A673 (cell line): ENCODE measurements around the gene KIFAP3.
"Not testable (repeated sequence)": the region's sequence is repeated elsewhere in the genome, so short reads cannot be mapped to it uniquely, and the experiment has no call there.

ENCODE experiments used
- EZH2 ChIP-seq: fragments of 200-600 bp; sonication (generic); IDR thresholded peaks from 2 replicates; pipeline ENCODE4 v1.6.1; 2017; ENCODE audit warnings: borderline replicate concordance, low read depth, mild to moderate bottlenecking, mixed read lengths, antibody characterized with exemption, low read length; ENCODE audit not compliant: poor library complexity, severe bottlenecking
- TF ChIP-seq, protein P1 (sequence below): fragments of 300-800, 200-600 bp; sonication (generic); conservative IDR thresholded peaks from 2 replicates; pipeline ENCODE4 v1.5.1; 2017; ENCODE audit warnings: low read depth, mild to moderate bottlenecking, antibody characterized with exemption, low read length, moderate library complexity, mixed read lengths

DNA sequence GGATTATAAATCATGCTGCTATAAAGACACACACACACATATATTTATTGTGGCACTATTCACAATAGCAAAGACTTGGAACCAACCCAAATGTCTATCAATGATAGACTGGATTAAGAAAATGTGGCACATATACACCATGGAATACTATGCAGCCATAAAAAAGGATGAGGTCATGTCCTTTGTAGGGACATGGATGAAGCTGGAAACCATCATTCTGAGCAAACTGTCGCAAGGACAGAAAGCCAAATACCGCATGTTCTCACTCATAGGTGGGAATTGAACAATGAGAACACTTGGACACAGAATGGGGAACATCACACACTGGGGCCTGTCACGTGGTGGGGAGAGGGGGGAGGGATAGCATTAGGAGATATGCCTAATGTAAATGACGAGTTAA lies 12.8 kb downstream of the KIFAP3 start:
- TF ChIP-seq, protein P1, sequence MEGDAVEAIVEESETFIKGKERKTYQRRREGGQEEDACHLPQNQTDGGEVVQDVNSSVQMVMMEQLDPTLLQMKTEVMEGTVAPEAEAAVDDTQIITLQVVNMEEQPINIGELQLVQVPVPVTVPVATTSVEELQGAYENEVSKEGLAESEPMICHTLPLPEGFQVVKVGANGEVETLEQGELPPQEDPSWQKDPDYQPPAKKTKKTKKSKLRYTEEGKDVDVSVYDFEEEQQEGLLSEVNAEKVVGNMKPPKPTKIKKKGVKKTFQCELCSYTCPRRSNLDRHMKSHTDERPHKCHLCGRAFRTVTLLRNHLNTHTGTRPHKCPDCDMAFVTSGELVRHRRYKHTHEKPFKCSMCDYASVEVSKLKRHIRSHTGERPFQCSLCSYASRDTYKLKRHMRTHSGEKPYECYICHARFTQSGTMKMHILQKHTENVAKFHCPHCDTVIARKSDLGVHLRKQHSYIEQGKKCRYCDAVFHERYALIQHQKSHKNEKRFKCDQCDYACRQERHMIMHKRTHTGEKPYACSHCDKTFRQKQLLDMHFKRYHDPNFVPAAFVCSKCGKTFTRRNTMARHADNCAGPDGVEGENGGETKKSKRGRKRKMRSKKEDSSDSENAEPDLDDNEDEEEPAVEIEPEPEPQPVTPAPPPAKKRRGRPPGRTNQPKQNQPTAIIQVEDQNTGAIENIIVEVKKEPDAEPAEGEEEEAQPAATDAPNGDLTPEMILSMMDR, result not testable (repeated sequence)
- not testable (repeated sequence) for TF ChIP-seq EZH2
